ENCODE data around the gene MED31. TPM values are rescaled to one million over a fixed set of nuclear protein-coding genes. Genes with fewer than 3 reads are reported as not detected.

MED31 gene
- total RNA-seq, 1 experiment from 2014 or later = 27.2 TPM

Other genes with a start within 250 kb of the MED31 start
- gene AIPL1, start 216.5 kb downstream of the MED31 start, total RNA-seq (2014; rRNA removed; shearing (Covaris generic)) = not detected in 2 replicates
- gene PIMREG, start 207.2 kb downstream of the MED31 start, total RNA-seq (2014; rRNA removed; shearing (Covaris generic)) = 66.5 and 72.7 TPM in 2 replicates
- 0.92 and 2.1 TPM in 2 replicates for gene PITPNM3, start 95.0 kb downstream of the MED31 start, total RNA-seq (2014; rRNA removed; shearing (Covaris generic))
- gene KIAA0753, start 10.9 kb downstream of the MED31 start, total RNA-seq (2014; rRNA removed; shearing (Covaris generic)) = 16.7 and 17.2 TPM in 2 replicates
- 147 and 228 TPM in 2 replicates for gene TXNDC17, start 10.5 kb downstream of the MED31 start, total RNA-seq (2014; rRNA removed; shearing (Covaris generic))
- gene C17orf100, start 157 bp upstream of the MED31 start, total RNA-seq (2014; rRNA removed; shearing (Covaris generic)) = 2.5 and 2.8 TPM in 2 replicates
- not detected in 2 replicates for gene SLC13A5, start 61.8 kb upstream of the MED31 start, total RNA-seq (2014; rRNA removed; shearing (Covaris generic))
- not detected in 2 replicates for gene XAF1, start 104.4 kb upstream of the MED31 start, total RNA-seq (2014; rRNA removed; shearing (Covaris generic))
- gene FBXO39, start 124.6 kb upstream of the MED31 start, total RNA-seq (2014; rRNA removed; shearing (Covaris generic)) = not detected in 2 replicates
- gene TEKT1, start 180.1 kb upstream of the MED31 start, total RNA-seq (2014; rRNA removed; shearing (Covaris generic)) = not detected in 2 replicates

Data from G401 (cell line).